DOHH2 (cell line): ENCODE results near the gene DMC1.

ENCODE experiments used
- H3F3A ChIP-seq: fragments of 200-600 bp; sonication (generic), shearing (Covaris generic); 2 replicates; pipeline ENCODE4 v1.6.0; 2016; ENCODE audit warnings: antibody characterized with exemption, mild to moderate bottlenecking; ENCODE audit not compliant: control insufficient read depth, insufficient read depth
- H3K27ac ChIP-seq: fragments of 200-600 bp; sonication (generic); 2 replicates; pipeline ENCODE4 v1.5.1; 2014; ENCODE audit warnings: low read depth, mild to moderate bottlenecking, low read length, moderate library complexity
- H3K27me3 ChIP-seq: fragments of 200-600 bp; sonication (generic); 2 replicates; pipeline ENCODE4 v1.6.1; 2014; ENCODE audit warnings: mild to moderate bottlenecking, low read length, mixed read lengths; ENCODE audit not compliant: control insufficient read depth
- H3K36me3 ChIP-seq: fragments of 200-600 bp; sonication (generic); 2 replicates; pipeline ENCODE4 v1.6.1; 2014; ENCODE audit warnings: mild to moderate bottlenecking, low read length, moderate library complexity, mixed read lengths; ENCODE audit not compliant: control insufficient read depth
- H3K4me1 ChIP-seq: fragments of 200-600 bp; sonication (generic); 2 replicates; pipeline ENCODE4 v1.6.1; 2014; ENCODE audit warnings: mild to moderate bottlenecking, low read length, mixed read lengths; ENCODE audit not compliant: control insufficient read depth
- H3K4me2 ChIP-seq: fragments of 200-600 bp; sonication (generic); 2 replicates; pipeline ENCODE4 v1.6.0; 2014; ENCODE audit warnings: mild to moderate bottlenecking, low read length, moderate library complexity
- H3K4me3 ChIP-seq: fragments of 200-600 bp; sonication (generic); 2 replicates; pipeline ENCODE4 v1.5.1; 2014; ENCODE audit warnings: mild to moderate bottlenecking, low read length, mixed read lengths
- H3K79me2 ChIP-seq: fragments of 200-600 bp; sonication (generic); 2 replicates; pipeline ENCODE4 v1.6.1; 2014; ENCODE audit warnings: mild to moderate bottlenecking, low read length, mixed read lengths; ENCODE audit not compliant: control insufficient read depth
- H3K9me2 ChIP-seq: fragments of 200-600 bp; sonication (generic); replicated peaks from 2 replicates; pipeline ENCODE4 v1.6.1; 2014; ENCODE audit warnings: mild to moderate bottlenecking, low read length, mixed read lengths; ENCODE audit not compliant: control insufficient read depth
- H3K9me3 ChIP-seq: fragments of 200-600 bp; sonication (generic); 2 replicates; pipeline ENCODE4 v1.6.1; 2014; ENCODE audit warnings: antibody characterized with exemption, low read length, mixed read lengths; ENCODE audit not compliant: control insufficient read depth, insufficient read depth
- H4K20me1 ChIP-seq: fragments of 200-600 bp; sonication (generic); 2 replicates; pipeline ENCODE4 v1.6.0; 2014; ENCODE audit warnings: low read depth, mild to moderate bottlenecking, antibody characterized with exemption, low read length, moderate library complexity; ENCODE audit not compliant: control insufficient read depth, insufficient read depth
- EZH2phosphoT487 ChIP-seq: fragments of 200-600 bp; sonication (generic); IDR thresholded peaks from 2 replicates; pipeline ENCODE4 v1.6.1; 2017; ENCODE audit warnings: borderline replicate concordance, mild to moderate bottlenecking, antibody characterized with exemption, low read length, moderate library complexity, mixed read lengths
- TF ChIP-seq, protein P1 (sequence below): fragments of 200-600 bp; sonication (generic); IDR thresholded peaks from one replicate; pipeline ENCODE4 v1.5.1; 2014; ENCODE audit warnings: antibody characterized with exemption, mild to moderate bottlenecking, low read depth, low read length; ENCODE audit not compliant: poor library complexity, severe bottlenecking

DMC1 gene

GRCh38 chr22:38607680-38608079 is 37.7 kb upstream of the DMC1 start:
- Histone ChIP-seq H3K9me2 (no peaks in the 10 kb centered on the region), H3K79me2 (no peaks in the 10 kb centered on the region), H3K36me3 (no peaks in the 10 kb centered on the region), H3K9me3 (no peaks in the 10 kb centered on the region), H3F3A (no peaks in the 10 kb centered on the region), H3K4me3 (no peak overlapping the region), H3K4me1 (peaks cover 5% of the 10 kb centered on the region), H3K4me2 (no peak overlapping the region), H3K27me3 (no peaks in the 10 kb centered on the region), H4K20me1 (no peaks in the 10 kb centered on the region), H3K27ac (no peak overlapping the region)
- TF ChIP-seq, protein P1, sequence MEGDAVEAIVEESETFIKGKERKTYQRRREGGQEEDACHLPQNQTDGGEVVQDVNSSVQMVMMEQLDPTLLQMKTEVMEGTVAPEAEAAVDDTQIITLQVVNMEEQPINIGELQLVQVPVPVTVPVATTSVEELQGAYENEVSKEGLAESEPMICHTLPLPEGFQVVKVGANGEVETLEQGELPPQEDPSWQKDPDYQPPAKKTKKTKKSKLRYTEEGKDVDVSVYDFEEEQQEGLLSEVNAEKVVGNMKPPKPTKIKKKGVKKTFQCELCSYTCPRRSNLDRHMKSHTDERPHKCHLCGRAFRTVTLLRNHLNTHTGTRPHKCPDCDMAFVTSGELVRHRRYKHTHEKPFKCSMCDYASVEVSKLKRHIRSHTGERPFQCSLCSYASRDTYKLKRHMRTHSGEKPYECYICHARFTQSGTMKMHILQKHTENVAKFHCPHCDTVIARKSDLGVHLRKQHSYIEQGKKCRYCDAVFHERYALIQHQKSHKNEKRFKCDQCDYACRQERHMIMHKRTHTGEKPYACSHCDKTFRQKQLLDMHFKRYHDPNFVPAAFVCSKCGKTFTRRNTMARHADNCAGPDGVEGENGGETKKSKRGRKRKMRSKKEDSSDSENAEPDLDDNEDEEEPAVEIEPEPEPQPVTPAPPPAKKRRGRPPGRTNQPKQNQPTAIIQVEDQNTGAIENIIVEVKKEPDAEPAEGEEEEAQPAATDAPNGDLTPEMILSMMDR, result no peak
- TF ChIP-seq EZH2phosphoT487, result no peak

GRCh38 chr22:38602166-38602565 is 32.2 kb upstream of the DMC1 start:
- Histone ChIP-seq H3F3A (no peaks in the 10 kb centered on the region), H3K79me2 (no peaks in the 10 kb centered on the region), H3K4me3 (no peak overlapping the region), H3K9me2 (no peaks in the 10 kb centered on the region), H4K20me1 (no peaks in the 10 kb centered on the region), H3K4me2 (no peak overlapping the region), H3K4me1 (no peaks in the 10 kb centered on the region), H3K27ac (no peak overlapping the region), H3K9me3 (no peaks in the 10 kb centered on the region), H3K27me3 (peaks cover 12% of the 10 kb centered on the region), H3K36me3 (no peaks in the 10 kb centered on the region)
- TF ChIP-seq, protein P1, result no peak
- TF ChIP-seq EZH2phosphoT487, result no peak

- Histone ChIP-seq H3F3A (no peaks in the 10 kb centered on the region), H3K9me2 (no peaks in the 10 kb centered on the region), H3K4me2 (no peak overlapping the region), H3K79me2 (no peaks in the 10 kb centered on the region), H4K20me1 (no peaks in the 10 kb centered on the region), H3K27me3 (peaks cover 12% of the 10 kb centered on the region), H3K36me3 (no peaks in the 10 kb centered on the region), H3K4me3 (no peak overlapping the region), H3K9me3 (no peaks in the 10 kb centered on the region), H3K4me1 (no peaks in the 10 kb centered on the region), H3K27ac (no peak overlapping the region)
- TF ChIP-seq, protein P1, result no peak
Measured at GRCh38 chr22:38601221-38601764, 31.3 kb upstream of the DMC1 start.
